ENCODE results near the gene DPP6. TPM values are rescaled to one million over a fixed set of nuclear protein-coding genes. Genes with fewer than 3 reads are reported as not detected.

Gene DPP6
- total and polyA plus RNA-seq, 9 of the 15 experiments (the other 6 are each of a cell fraction or from before 2014, with no cell fraction given) = not detected

- 5% methylated on average over 35 of the region's 57 CpGs for WGBS (ENCODE audit: insufficient coverage, low coverage, missing lambda C conversion rate)
- FAIRE-seq (no peak), DNase-seq (ENCODE audit: extremely low read depth in 1 of 4, low spot score in 3 of 4) (no peak), ATAC-seq (no peak)
- H3K4me3 ChIP-seq = no peak overlapping the region
- ChIA-PET POLR2A (interaction anchor here (1.1 kb wide), 1 partner anchor 10 kb away, joined by 3 read pairs; no protein-coding TSS in a partner anchor), CTCF (ENCODE audit: low intra/inter-chr PET ratio) (no interaction called here)
- peaks cover 29 to 41% of the 10 kb centered on the region in 2 experiments for H3K27me3 ChIP-seq (ENCODE audit: control insufficient read depth in 2 of 2, insufficient read depth in 2 of 2, low read length in 2 of 2)
- H3K9me1 ChIP-seq (ENCODE audit: control insufficient read depth, insufficient read depth, low read length) = no peaks in the 10 kb centered on the region
- no peaks in the 10 kb centered on the region for H3K36me3 ChIP-seq (ENCODE audit: control insufficient read depth, insufficient read depth, low read length)
- no peaks in the 10 kb centered on the region for H3K9me3 ChIP-seq (replicated peaks; ENCODE audit: control insufficient read depth, insufficient read depth, low read depth, low read length)
- no peaks in the 10 kb centered on the region for H3K79me2 ChIP-seq (ENCODE audit: control insufficient read depth, insufficient read depth, low read length)
- no peak overlapping the region for H2AFZ ChIP-seq (ENCODE audit: low read depth, low read length)
- H3K27ac ChIP-seq (ENCODE audit: extremely low read depth, low read depth, low read length) = no peak overlapping the region
- no TSS peak for BruUV-seq (replicated peaks)
- in situ Hi-C loops (cut with MboI) = no loop called here
- H3K4me2 ChIP-seq (ENCODE audit: insufficient read depth, low read length) = no peak overlapping the region
- intact Hi-C loops (cut with micrococcal nuclease) = no loop called here
- H3K9ac ChIP-seq (ENCODE audit: insufficient read depth in 1 of 2, low read depth in 2 of 2, low read length in 2 of 2) = no peak overlapping the region
- peaks cover 13% of the 10 kb centered on the region for H4K20me1 ChIP-seq (replicated peaks; ENCODE audit: control insufficient read depth, insufficient read depth, low read length)
- no peaks in the 10 kb centered on the region for H3K4me1 ChIP-seq (replicated peaks in 1 of 2; ENCODE audit: control insufficient read depth in 2 of 2, insufficient read depth in 2 of 2, low read length in 2 of 2)
- TF ChIP-seq YY1 (IDR thresholded peaks at IDR 0.05; ENCODE audit: borderline replicate concordance in 1 of 3, control insufficient read depth in 1 of 3, extremely low read depth in 1 of 3, insufficient read depth in 3 of 3, insufficient read length in 1 of 3, insufficient replicate concordance in 2 of 3, low read depth in 1 of 3, low read length in 2 of 3) (no peak), ZNF407 (IDR thresholded peaks at IDR 0.05; ENCODE audit: low read depth) (no peak), KLF10 (CRISPR knock-in tag; IDR thresholded peaks at IDR 0.05) (no peak), CHAMP1 (IDR thresholded peaks at IDR 0.05) (no peak), TOE1 (IDR thresholded peaks at IDR 0.05; ENCODE audit: borderline replicate concordance) (no peak), TOE1 (CRISPR knock-in tag; IDR thresholded peaks at IDR 0.05; ENCODE audit: borderline replicate concordance, low read depth) (no peak), JUNB (CRISPR knock-in tag; conservative IDR thresholded peaks at IDR 0.05) (no peak), ARID2 (IDR thresholded peaks at IDR 0.05) (no peak), MTA3 (IDR thresholded peaks at IDR 0.05; ENCODE audit: borderline replicate concordance) (no peak), MCM3 (IDR thresholded peaks at IDR 0.05) (no peak)
Measured at GRCh38 chr7:154304740-154305700, 252.8 kb downstream of the DPP6 start.
